WI38 (cell line): ENCODE data around the gene CASKIN1.
"Not testable (repeated sequence)": the region's sequence is repeated elsewhere in the genome, so short reads cannot be mapped to it uniquely, and the experiment has no call there.

Experiments
- H3K4me3 ChIP-seq: 2 replicates; pipeline ENCODE4 v1.5.1; 2011; ENCODE audit warnings: low read depth, mild to moderate bottlenecking, control low read depth, low read length
- CTCF ChIP-seq: IDR thresholded peaks from 2 replicates; pipeline ENCODE4 v1.5.1; 2012; ENCODE audit warnings: low read depth, mild to moderate bottlenecking, control low read depth, low read length

The CASKIN1 gene

GRCh38 chr16:2196162-2196980 is at the start of gene CASKIN1:
CASKIN1 (minus strand) TSS chr16:2196605; CDS start chr16:2196432, 173 bp downstream.
- H3K4me3 ChIP-seq = no peak within 1 kb of the TSS

GRCh38 chr16:2244926-2245795 is 48.8 kb upstream of the CASKIN1 start:
- H3K4me3 ChIP-seq = no peak overlapping the region
- TF ChIP-seq CTCF = no peak

More at GRCh38 chr16:2196162-2196980, at the start of gene CASKIN1:
- TF ChIP-seq CTCF = no peak

- no peak overlapping the region for H3K4me3 ChIP-seq
- TF ChIP-seq CTCF = no peak
Observed at GRCh38 chr16:2244301-2244700, 47.9 kb upstream of the CASKIN1 start.

GRCh38 chr16:2243781-2244180 is 47.4 kb upstream of the CASKIN1 start:
- TF ChIP-seq CTCF = no peak
- no peak overlapping the region for H3K4me3 ChIP-seq

GRCh38 chr16:2243031-2243528 is 46.7 kb upstream of the CASKIN1 start:
- no peak for TF ChIP-seq CTCF
- no peak overlapping the region for H3K4me3 ChIP-seq

- no peak for TF ChIP-seq CTCF
- H3K4me3 ChIP-seq = no peak overlapping the region
Observed at GRCh38 chr16:2242598-2242997, 46.2 kb upstream of the CASKIN1 start.

- not testable (repeated sequence) for H3K4me3 ChIP-seq
Observed at GRCh38 chr16:2240331-2240730, 43.9 kb upstream of the CASKIN1 start.
